H1 (cell line): ENCODE measurements around the gene STX17. TPM values are rescaled to one million over a fixed set of nuclear protein-coding genes. Genes with fewer than 3 reads are reported as not detected.

Experiments
- CTCF ChIA-PET: fragments of 300-600 bp; sonication (Branson Sonifier 250); formaldehyde crosslinking; loops from one replicate; lab custom pipeline; 2021; ENCODE audit not compliant: partially characterized antibody; lab: Charles Lee
- POLR2A ChIA-PET: fragments of 300-600 bp; sonication (Branson Sonifier 250); formaldehyde crosslinking; loops from one replicate; lab custom pipeline; 2021; ENCODE audit warnings: inconsistent platforms; ENCODE audit not compliant: partially characterized antibody; lab: Charles Lee
- DNase-seq, 2 experiments: peaks; one replicate each; pipeline versions ENCODE4 v3.0.0 to v3.0.0-alpha.2; 2010 to 2022; ENCODE audit warnings: low spot score in 2 of 2, low read depth in 1 of 2, mixed read lengths in 1 of 2
- FAIRE-seq: peaks from 2 replicates; lab custom pipeline; 2011; peaks lifted over from hg19 to GRCh38; lab: Jason Lieb, UNC
- H2AFZ ChIP-seq: 2 replicates; pipeline ENCODE4 v1.8.1; 2012; ENCODE audit warnings: low read length, inconsistent platforms
- H2AK5ac ChIP-seq: 2 replicates; pipeline ENCODE4 v1.6.1; 2013; ENCODE audit warnings: low read depth, low read length
- H2BK120ac ChIP-seq: replicated peaks from 2 replicates; pipeline ENCODE3; 2013; ENCODE audit warnings: low read depth, low read length, inconsistent platforms
- H2BK12ac ChIP-seq: 2 replicates; pipeline ENCODE4 v1.6.1; 2013; ENCODE audit warnings: low read depth, low read length
- H2BK15ac ChIP-seq: 2 replicates; pipeline ENCODE4 v1.6.1; 2013; ENCODE audit warnings: low read length
- H2BK20ac ChIP-seq: 2 replicates; pipeline ENCODE4 v1.6.1; 2013; ENCODE audit warnings: low read length
- H2BK5ac ChIP-seq: 2 replicates; pipeline ENCODE4 v1.6.1; 2013; ENCODE audit warnings: low read depth, low read length
- H3K14ac ChIP-seq: 2 replicates; pipeline ENCODE4 v1.6.1; 2013; ENCODE audit warnings: inconsistent platforms; ENCODE audit not compliant: insufficient read length
- H3K18ac ChIP-seq: 2 replicates; pipeline ENCODE4 v1.6.1; 2013; ENCODE audit warnings: low read length; ENCODE audit errors: extremely low read depth
- H3K23ac ChIP-seq: 2 replicates; pipeline ENCODE4 v1.6.1; 2013; ENCODE audit warnings: inconsistent platforms; ENCODE audit not compliant: insufficient read length
- H3K23me2 ChIP-seq: 2 replicates; pipeline ENCODE4 v1.6.1; 2013; ENCODE audit warnings: low read depth, low read length
- H3K27ac ChIP-seq: 2 replicates; pipeline ENCODE4 v1.6.1; 2011; ENCODE audit warnings: low read depth, low read length, inconsistent platforms
- H3K27me3 ChIP-seq, 4 experiments: replicated peaks in 1 of 4; 1 replicate in 1 of 4; 2 replicates in 3 of 4; pipeline versions ENCODE4 v1.6.1 to v1.8.1; 2011 to 2013; ENCODE audit warnings: low read length in 3 of 4, mild to moderate bottlenecking in 3 of 4, inconsistent platforms in 2 of 4, mixed read lengths in 2 of 4, moderate library complexity in 1 of 4; ENCODE audit not compliant: control insufficient read depth in 3 of 4, insufficient read depth in 3 of 4; ENCODE audit errors: extremely low read depth in 1 of 4
- H3K36me3 ChIP-seq, 4 experiments: 2 replicates each; pipeline versions ENCODE4 v1.6.1 to v1.8.1; 2011 to 2013; ENCODE audit warnings: mild to moderate bottlenecking in 4 of 4, low read length in 3 of 4, moderate library complexity in 2 of 4, control low read depth in 1 of 4, inconsistent platforms in 1 of 4; ENCODE audit not compliant: insufficient read depth in 4 of 4, control insufficient read depth in 2 of 4
- H3K4ac ChIP-seq: replicated peaks from 2 replicates; pipeline ENCODE3; 2013; ENCODE audit warnings: low read length, low read depth, mixed read lengths, inconsistent platforms; ENCODE audit not compliant: insufficient read length
- H3K4me1 ChIP-seq, 4 experiments: replicated peaks in 1 of 4; 1 replicate in 1 of 4; 2 replicates in 3 of 4; pipeline versions ENCODE4 v1.6.1 to v1.8.1; 2011 to 2013; ENCODE audit warnings: low read length in 3 of 4, inconsistent platforms in 2 of 4, mixed read lengths in 1 of 4; ENCODE audit not compliant: insufficient read depth in 4 of 4, control insufficient read depth in 3 of 4
- H3K4me2 ChIP-seq, 2 experiments: 2 replicates each; pipeline versions ENCODE4 v1.6.1 to v1.8.1; 2011 to 2013; ENCODE audit warnings: low read depth in 2 of 2, low read length in 2 of 2, control low read depth in 1 of 2, inconsistent platforms in 1 of 2, mild to moderate bottlenecking in 1 of 2; ENCODE audit not compliant: insufficient read depth in 1 of 2
- H3K4me3 ChIP-seq, 4 experiments: fragments of 200-600, 300-600 bp in 1 of 4; sonication (generic), shearing (Covaris generic), sonication (Bioruptor Twin) in 1 of 4; 2 replicates each; pipeline versions ENCODE4 v1.5.1 to v1.8.1; 2011 to 2016; ENCODE audit warnings: low read length in 4 of 4, low read depth in 3 of 4, control low read depth in 2 of 4, inconsistent platforms in 2 of 4, mild to moderate bottlenecking in 2 of 4, mixed read lengths in 1 of 4, moderate library complexity in 1 of 4; ENCODE audit not compliant: insufficient read depth in 2 of 4; ENCODE audit errors: extremely low read depth in 1 of 4
- H3K56ac ChIP-seq: replicated peaks from 2 replicates; pipeline ENCODE3; 2013; ENCODE audit warnings: low read depth, mild to moderate bottlenecking, mixed read lengths, low read length, inconsistent platforms; ENCODE audit not compliant: insufficient read length
- H3K79me1 ChIP-seq: 2 replicates; pipeline ENCODE4 v1.6.1; 2013; ENCODE audit warnings: low read depth, low read length, control low read depth
- H3K79me2 ChIP-seq, 2 experiments: 2 replicates each; pipeline versions ENCODE4 v1.6.1 to v1.8.1; 2012 to 2013; ENCODE audit warnings: low read length in 2 of 2, mild to moderate bottlenecking in 2 of 2, inconsistent platforms in 1 of 2; ENCODE audit not compliant: insufficient read depth in 2 of 2, control insufficient read depth in 1 of 2
- H3K9ac ChIP-seq, 4 experiments: replicated peaks in 1 of 4; 1 replicate in 1 of 4; 2 replicates in 3 of 4; pipeline versions ENCODE4 v1.6.1 to v1.8.1; 2011 to 2013; ENCODE audit warnings: low read depth in 3 of 4, low read length in 3 of 4, control low read depth in 2 of 4, mild to moderate bottlenecking in 2 of 4, moderate library complexity in 2 of 4, inconsistent platforms in 1 of 4; ENCODE audit errors: extremely low read depth in 1 of 4
- H3K9me3 ChIP-seq, 2 experiments: 2 replicates each; pipeline versions ENCODE4 v1.6.1 to v1.8.1; 2012 to 2013; ENCODE audit warnings: mild to moderate bottlenecking in 2 of 2, moderate library complexity in 2 of 2, control low read depth in 1 of 2, inconsistent platforms in 1 of 2, low read depth in 1 of 2, low read length in 1 of 2, mixed read lengths in 1 of 2; ENCODE audit not compliant: insufficient read depth in 2 of 2
- H4K20me1 ChIP-seq, 2 experiments: replicated peaks in 1 of 2; 2 replicates each; pipeline versions ENCODE3 to v1.8.1; 2011 to 2013; ENCODE audit warnings: inconsistent platforms in 2 of 2, low read length in 2 of 2, mild to moderate bottlenecking in 1 of 2; ENCODE audit not compliant: insufficient read depth in 2 of 2, control insufficient read depth in 1 of 2
- H4K5ac ChIP-seq: 2 replicates; pipeline ENCODE4 v1.6.1; 2013; ENCODE audit warnings: low read length, low read depth, mixed read lengths, inconsistent platforms; ENCODE audit not compliant: insufficient read length
- H4K8ac ChIP-seq: 2 replicates; pipeline ENCODE4 v1.8.0; 2013; ENCODE audit warnings: mild to moderate bottlenecking, moderate library complexity, low read length, inconsistent platforms; ENCODE audit not compliant: insufficient read depth; ENCODE audit errors: extremely low read depth
- H4K91ac ChIP-seq: replicated peaks from 2 replicates; pipeline ENCODE3; 2013; ENCODE audit warnings: low read length, mixed read lengths, inconsistent platforms; ENCODE audit not compliant: insufficient read length
- BCL11A ChIP-seq, 2 experiments: IDR thresholded peaks; one replicate each; pipeline ENCODE4 v1.6.1; 2011; ENCODE audit warnings: low read depth in 2 of 2, low read length in 2 of 2, mild to moderate bottlenecking in 2 of 2
- MAFK ChIP-seq: IDR thresholded peaks from 2 replicates; pipeline ENCODE4 v1.6.1; 2012; ENCODE audit warnings: low read depth, mild to moderate bottlenecking, improper control_type of control experiment, low read length
- NANOG ChIP-seq: IDR thresholded peaks from 2 replicates; pipeline ENCODE4 v1.6.1; 2011; ENCODE audit warnings: low read length, low read depth, mild to moderate bottlenecking, inconsistent platforms; ENCODE audit not compliant: insufficient read depth, poor library complexity, severe bottlenecking
- RFX5 ChIP-seq: IDR thresholded peaks from 2 replicates; pipeline ENCODE4 v1.6.1; 2011; ENCODE audit warnings: low read depth, low read length, improper control_type of control experiment, borderline replicate concordance
- WGBS, 2 experiments: shearing (Covaris generic) in 1 of 2; methylation state at CpG; one replicate each; pipeline versions ENCODE4 v1.1.6 to v1.1.7; 2013 to 2015; ENCODE audit warnings: low lambda C conversion rate in 2 of 2, mixed read lengths in 2 of 2, inconsistent platforms in 1 of 2, low coverage in 1 of 2, missing lambda C conversion rate in 1 of 2; ENCODE audit not compliant: insufficient replicate concordance in 2 of 2, insufficient coverage in 1 of 2, insufficient read length in 1 of 2; ENCODE audit errors: extremely low coverage in 1 of 2, missing lambda C conversion rate in 1 of 2; 5-methylcytosine and 5-hydroxymethylcytosine counted together
- polyA plus RNA-seq, 7 experiments: library from polyadenylated mRNA; depleted of rRNA in 3 of 7; stranded (reverse) in 5 of 7; unstranded in 2 of 7; fragments of >200 nt in 5 of 7; fragments of 200-250 nt in 2 of 7; gene quantifications; 1 replicate in 5 of 7; 2 replicates in 1 of 7; 4 replicates in 1 of 7; pipeline versions ENCODE4 v1.2.1 to v1.2.3, GENCODE V29; 2011 to 2013; ENCODE audit warnings: missing spikeins in 2 of 7, mixed read lengths in 2 of 7
- total RNA-seq: library from RNA; stranded (reverse); fragmentation: NEBNext Ultra II Directional; extraction: Animal tissue kit (Norgen Biotek cat#: 25700); gene quantifications from 2 replicates; pipeline ENCODE4 v1.2.1, GENCODE V29; 2021

STX17 gene
- total and polyA plus RNA-seq, 2 of the 8 experiments (the other 6 are each of a cell fraction or from before 2014, with no cell fraction given) = 4.5 to 16.3 TPM

DNA sequence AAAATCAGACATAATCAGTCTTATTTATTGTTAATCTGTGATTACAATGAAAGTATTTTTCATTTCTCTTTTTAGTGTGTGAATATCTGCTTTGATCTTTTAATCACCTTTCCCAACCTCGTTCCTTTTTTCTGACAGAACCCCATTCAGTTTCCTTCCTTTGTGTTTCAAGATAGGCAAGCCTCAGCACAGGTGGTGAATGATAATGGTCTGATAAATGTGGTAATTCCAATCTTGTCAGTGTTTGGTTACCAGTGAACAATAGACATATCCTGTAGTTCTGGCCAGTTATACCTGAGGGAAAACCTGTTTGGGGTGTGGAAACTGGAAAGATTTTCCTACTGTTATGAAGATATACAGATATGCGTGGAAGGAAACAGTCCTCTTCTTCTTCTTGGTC lies 13.5 kb downstream of the STX17 start:
- Histone ChIP-seq H4K91ac (no peak overlapping the region), H4K8ac (no peak overlapping the region), H4K5ac (no peak overlapping the region), H4K20me1 (no peaks in the 10 kb centered on the region), H3K27me3 (no peaks in the 10 kb centered on the region), H2BK12ac (no peak overlapping the region), H3K9me3 (no peaks in the 10 kb centered on the region), H3K9ac (no peak overlapping the region), H3K79me1 (no peaks in the 10 kb centered on the region), H3K23ac (no peak overlapping the region), H3K4me2 (peak overlapping the region in 1 of 2 experiments; percentile 6; a peak in 1 of 4 replicates), H2BK15ac (no peak overlapping the region), H2AK5ac (no peak overlapping the region), H3K18ac (no peak overlapping the region), H2BK5ac (no peak overlapping the region), H3K23me2 (no peaks in the 10 kb centered on the region), H3K36me3 (peaks cover 3 to 8% (median 5%) of the 10 kb centered on the region in 4 experiments; a peak in 4 of 8 replicates), H3K27ac (no peak overlapping the region), H2BK120ac (no peak overlapping the region), H2AFZ (no peak overlapping the region), H3K79me2 (no peaks in the 10 kb centered on the region), H2BK20ac (no peak overlapping the region), H3K56ac (no peak overlapping the region), H3K4ac (no peak overlapping the region), H3K14ac (no peak overlapping the region), H3K4me3 (no peak overlapping the region), H3K4me1 (no peaks in the 10 kb centered on the region; a peak in 2 of 7 replicates)
- DNase-seq (no peak), FAIRE-seq (no peak)
- ChIA-PET POLR2A (no interaction called here), CTCF (interaction anchor here (0.7 to 3.3 kb wide), 3 partner anchors 13 to 28 kb away, joined by 3 to 10 read pairs (median 6); no protein-coding TSS in a partner anchor)
- 72% methylated on average over 2 of the region's 2 CpGs; no CpG with 5 or more reads in 1 of the 2 experiments for WGBS, 2 experiments
- no peak for TF ChIP-seq BCL11A (IDR thresholded peaks at IDR 0.05; ENCODE audit: low read depth in 2 of 2, low read length in 2 of 2)
- TF ChIP-seq RFX5 = no peak
- no peak for TF ChIP-seq MAFK
- TF ChIP-seq NANOG = no peak
